Endodermal cell (in vitro differentiated cells): Measurements from ENCODE around the gene TM9SF1. TPM values are rescaled to one million over a fixed set of nuclear protein-coding genes. Genes with fewer than 3 reads are reported as not detected.

Source experiments
- DNase-seq: peaks from one replicate; pipeline ENCODE4 v3.0.0-alpha.2; 2017
- H3K27ac ChIP-seq: 2 replicates; pipeline ENCODE4 v1.5.1; 2013; ENCODE audit warnings: mild to moderate bottlenecking, low read depth, low read length, moderate library complexity
- H3K27me3 ChIP-seq: 2 replicates; pipeline ENCODE4 v1.6.1; 2013; ENCODE audit warnings: mild to moderate bottlenecking, low read length, moderate library complexity; ENCODE audit not compliant: insufficient read depth, control insufficient read depth, poor library complexity, severe bottlenecking
- H3K36me3 ChIP-seq: 2 replicates; pipeline ENCODE4 v1.7.0; 2013; ENCODE audit warnings: mild to moderate bottlenecking, low read length, moderate library complexity; ENCODE audit not compliant: control insufficient read depth, insufficient read depth
- H3K4me1 ChIP-seq: one replicate; pipeline ENCODE4 v1.7.0; 2013; ENCODE audit warnings: low read length; ENCODE audit not compliant: control insufficient read depth, insufficient read depth
- H3K4me3 ChIP-seq: 2 replicates; pipeline ENCODE4 v1.5.1; 2013; ENCODE audit warnings: mild to moderate bottlenecking, low read length, moderate library complexity
- H3K9ac ChIP-seq: 2 replicates; pipeline ENCODE4 v1.6.1; 2013; ENCODE audit warnings: mild to moderate bottlenecking, low read length, moderate library complexity; ENCODE audit not compliant: poor library complexity, severe bottlenecking; ENCODE audit errors: extremely low read depth
- H3K9me3 ChIP-seq: 2 replicates; pipeline ENCODE4 v1.6.1; 2013; ENCODE audit warnings: mild to moderate bottlenecking, low read length, moderate library complexity; ENCODE audit not compliant: control insufficient read depth
- H3K27ac Mint-ChIP-seq: 2 replicates; pipeline ENCODE4 v1.8.0; 2020; ENCODE audit warnings: mixed read lengths
- H3K27me3 Mint-ChIP-seq: 2 replicates; pipeline ENCODE4 v1.8.0; 2021; ENCODE audit warnings: mild to moderate bottlenecking, mixed read lengths; ENCODE audit not compliant: insufficient read depth
- H3K36me3 Mint-ChIP-seq: 2 replicates; pipeline ENCODE4 v1.8.0; 2020; ENCODE audit warnings: low read depth, mixed read lengths
- H3K4me1 Mint-ChIP-seq: 2 replicates; pipeline ENCODE4 v1.8.0; 2020; ENCODE audit warnings: mixed read lengths
- H3K4me3 Mint-ChIP-seq: 2 replicates; pipeline ENCODE4 v1.8.0; 2020; ENCODE audit warnings: mild to moderate bottlenecking, moderate library complexity, mixed read lengths
- H3K9me3 Mint-ChIP-seq: 2 replicates; pipeline ENCODE4 v1.8.0; 2020; ENCODE audit warnings: mild to moderate bottlenecking, mixed read lengths
- WGBS, 2 experiments: methylation state at CpG; one replicate each; pipeline versions ENCODE4 v1.1.5 to v1.1.7; 2013; ENCODE audit warnings: missing lambda C conversion rate in 2 of 2, mixed read lengths in 1 of 2; ENCODE audit not compliant: insufficient coverage in 1 of 2, insufficient read length in 1 of 2; 5-methylcytosine and 5-hydroxymethylcytosine counted together
- total RNA-seq, 2 donors: library from RNA; stranded (reverse); fragmentation: NEBNext Ultra II Directional in 1 of 2; extraction: Animal tissue kit (Norgen Biotek cat#: 25700) in 1 of 2; gene quantifications; 2 replicates in 1 of 2; 3 replicates in 1 of 2; pipeline ENCODE4 v1.2.1, GENCODE V29; 2021
- TF ChIP-seq, protein P1 (sequence below): fragments of 200-600 bp; sonication (generic); conservative IDR thresholded peaks from 2 replicates; pipeline ENCODE4 v1.5.0; 2021; ENCODE audit warnings: antibody characterized with exemption, mild to moderate bottlenecking

Gene TM9SF1
- total RNA-seq, 2 donors from 2014 or later, result 37.4 to 40.8 TPM

GRCh38 chr14:24188251-24189058 is 6.8 kb downstream of the TM9SF1 start, which contains the start of gene IPO4:
TSS of gene IPO4 (minus strand) at chr14:24188816. CDS start at chr14:24188787, 29 bp downstream.
- Histone ChIP-seq H3K4me1 (no peaks in the 10 kb centered on the region), H3K9me3 (no peaks in the 10 kb centered on the region), H3K36me3 (peaks cover 72% of the 10 kb centered on the region), H3K27ac (peak within 1 kb of the TSS; percentile 63), H3K27me3 (no peaks in the 10 kb centered on the region), H3K4me3 (peak within 1 kb of the TSS; percentile 89), H3K9ac (peak within 1 kb of the TSS; percentile 74)
- no peaks in the 10 kb centered on the region for H3K9me3 Mint-ChIP-seq
- no peaks in the 10 kb centered on the region for H3K27me3 Mint-ChIP-seq
- peak; percentile 99 for DNase-seq
- peak within 1 kb of the TSS; percentile 91 for H3K27ac Mint-ChIP-seq
- WGBS, 2 experiments, result 0 to 1% methylated on average over 27 to 65 of the region's 65 CpGs
- TF ChIP-seq, protein P1, sequence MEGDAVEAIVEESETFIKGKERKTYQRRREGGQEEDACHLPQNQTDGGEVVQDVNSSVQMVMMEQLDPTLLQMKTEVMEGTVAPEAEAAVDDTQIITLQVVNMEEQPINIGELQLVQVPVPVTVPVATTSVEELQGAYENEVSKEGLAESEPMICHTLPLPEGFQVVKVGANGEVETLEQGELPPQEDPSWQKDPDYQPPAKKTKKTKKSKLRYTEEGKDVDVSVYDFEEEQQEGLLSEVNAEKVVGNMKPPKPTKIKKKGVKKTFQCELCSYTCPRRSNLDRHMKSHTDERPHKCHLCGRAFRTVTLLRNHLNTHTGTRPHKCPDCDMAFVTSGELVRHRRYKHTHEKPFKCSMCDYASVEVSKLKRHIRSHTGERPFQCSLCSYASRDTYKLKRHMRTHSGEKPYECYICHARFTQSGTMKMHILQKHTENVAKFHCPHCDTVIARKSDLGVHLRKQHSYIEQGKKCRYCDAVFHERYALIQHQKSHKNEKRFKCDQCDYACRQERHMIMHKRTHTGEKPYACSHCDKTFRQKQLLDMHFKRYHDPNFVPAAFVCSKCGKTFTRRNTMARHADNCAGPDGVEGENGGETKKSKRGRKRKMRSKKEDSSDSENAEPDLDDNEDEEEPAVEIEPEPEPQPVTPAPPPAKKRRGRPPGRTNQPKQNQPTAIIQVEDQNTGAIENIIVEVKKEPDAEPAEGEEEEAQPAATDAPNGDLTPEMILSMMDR, result no peak
- peaks cover 52% of the 10 kb centered on the region for H3K36me3 Mint-ChIP-seq
- peaks cover 6% of the 10 kb centered on the region for H3K4me1 Mint-ChIP-seq
- peak within 1 kb of the TSS; percentile 89 for H3K4me3 Mint-ChIP-seq

DNA sequence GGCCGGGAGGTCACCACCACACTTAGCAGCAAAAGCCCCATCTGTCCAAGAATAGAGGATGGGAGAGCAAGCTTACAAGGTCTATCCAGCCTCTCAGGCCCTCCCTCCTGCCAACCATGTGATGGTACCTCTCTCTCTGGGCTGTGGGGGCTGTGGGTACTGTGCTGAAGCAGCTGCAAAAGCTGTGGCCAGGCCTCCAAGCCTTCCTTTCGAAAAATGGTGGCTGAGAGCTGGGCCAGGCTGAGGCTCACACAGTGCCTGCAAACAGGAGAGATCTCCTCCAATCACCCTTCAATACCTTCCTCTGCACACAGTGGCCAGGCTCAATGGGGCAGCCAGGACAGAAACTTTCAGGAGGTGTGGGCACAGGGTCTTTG is 7.7 kb downstream of the TM9SF1 start:
- peaks cover 53% of the 10 kb centered on the region for H3K36me3 Mint-ChIP-seq
- H3K4me1 Mint-ChIP-seq, result peaks cover 6% of the 10 kb centered on the region
- H3K4me3 Mint-ChIP-seq, result peak overlapping the region; percentile 89
- Histone ChIP-seq H3K9ac (no peak overlapping the region), H3K4me3 (peak overlapping the region; percentile 89), H3K4me1 (no peaks in the 10 kb centered on the region), H3K9me3 (no peaks in the 10 kb centered on the region), H3K36me3 (peaks cover 73% of the 10 kb centered on the region), H3K27me3 (no peaks in the 10 kb centered on the region), H3K27ac (no peak overlapping the region)
- DNase-seq, result no peak
- TF ChIP-seq, protein P1, result no peak
- 88 to 89% methylated on average over 1 to 2 of the region's 2 CpGs for WGBS, 2 experiments
- H3K27ac Mint-ChIP-seq, result no peak overlapping the region
- no peaks in the 10 kb centered on the region for H3K27me3 Mint-ChIP-seq
- H3K9me3 Mint-ChIP-seq, result no peaks in the 10 kb centered on the region

DNA sequence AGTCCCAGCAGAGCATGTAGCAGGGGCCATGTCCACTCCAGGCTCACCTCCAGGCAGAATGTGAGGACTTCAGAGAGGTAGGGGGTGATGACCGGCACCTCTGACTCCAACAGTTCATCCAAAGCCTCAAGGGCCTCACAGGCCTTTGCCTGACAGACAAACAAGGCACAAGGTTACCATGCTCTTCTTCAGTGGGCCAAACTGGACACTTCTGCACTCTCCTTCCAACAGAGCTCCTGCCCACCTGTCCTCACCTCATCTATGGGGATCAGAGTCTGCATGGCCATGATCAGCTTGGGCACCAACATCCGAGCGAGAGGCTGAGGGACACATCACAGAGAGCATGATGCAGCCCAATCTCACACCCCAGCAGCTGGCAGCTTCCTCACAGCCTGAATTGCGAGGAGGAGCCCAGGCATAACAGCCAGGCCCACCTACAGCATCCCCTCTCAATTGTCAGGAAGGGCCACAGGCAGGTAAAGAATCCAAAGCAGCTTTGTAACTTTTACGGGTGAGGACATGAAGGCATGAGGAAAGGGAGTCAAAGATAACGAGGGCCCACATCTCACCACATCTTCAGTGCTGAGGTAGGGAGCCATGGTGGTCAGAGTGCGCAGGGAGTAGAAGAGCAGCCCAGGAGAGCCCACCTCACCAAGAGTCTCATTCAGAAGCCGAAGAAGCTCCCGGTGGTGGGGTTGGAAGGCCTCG is 8.3 kb downstream of the TM9SF1 start:
- Mint-ChIP-seq H3K4me3 (peak overlapping the region; percentile 89), H3K4me1 (peaks cover 6% of the 10 kb centered on the region), H3K9me3 (no peaks in the 10 kb centered on the region), H3K27ac (no peak overlapping the region), H3K36me3 (peaks cover 49% of the 10 kb centered on the region), H3K27me3 (no peaks in the 10 kb centered on the region)
- no peaks in the 10 kb centered on the region for H3K4me1 ChIP-seq
- no peak for DNase-seq
- H3K27me3 ChIP-seq, result no peaks in the 10 kb centered on the region
- peaks cover 68% of the 10 kb centered on the region for H3K36me3 ChIP-seq
- no peak overlapping the region for H3K27ac ChIP-seq
- no peaks in the 10 kb centered on the region for H3K9me3 ChIP-seq
- TF ChIP-seq, protein P1, result no peak
- no peak overlapping the region for H3K4me3 ChIP-seq
- H3K9ac ChIP-seq, result no peak overlapping the region
- 92 to 100% methylated on average over 4 to 10 of the region's 10 CpGs for WGBS, 2 experiments
